Measurements from ENCODE around the gene RND1.

The RND1 gene

GRCh38 chr12:48813465-48814261 is 52.0 kb downstream of the RND1 start:
- H3K4me1 ChIP-seq (ENCODE audit: control insufficient read depth, low read length) = peaks cover 29% of the 10 kb centered on the region
- no peaks in the 10 kb centered on the region for H3K79me2 ChIP-seq (ENCODE audit: control insufficient read depth, low read length)
- H3K4me2 ChIP-seq (ENCODE audit: low read length) = peak overlapping the region; percentile 86
- H3K27me3 ChIP-seq (ENCODE audit: control insufficient read depth, low read length) = peaks cover 20% of the 10 kb centered on the region
- TF ChIP-seq EZH2phosphoT487 (IDR thresholded peaks at IDR 0.05; ENCODE audit: borderline replicate concordance, low read length) = no peak
- TF ChIP-seq, protein P1, sequence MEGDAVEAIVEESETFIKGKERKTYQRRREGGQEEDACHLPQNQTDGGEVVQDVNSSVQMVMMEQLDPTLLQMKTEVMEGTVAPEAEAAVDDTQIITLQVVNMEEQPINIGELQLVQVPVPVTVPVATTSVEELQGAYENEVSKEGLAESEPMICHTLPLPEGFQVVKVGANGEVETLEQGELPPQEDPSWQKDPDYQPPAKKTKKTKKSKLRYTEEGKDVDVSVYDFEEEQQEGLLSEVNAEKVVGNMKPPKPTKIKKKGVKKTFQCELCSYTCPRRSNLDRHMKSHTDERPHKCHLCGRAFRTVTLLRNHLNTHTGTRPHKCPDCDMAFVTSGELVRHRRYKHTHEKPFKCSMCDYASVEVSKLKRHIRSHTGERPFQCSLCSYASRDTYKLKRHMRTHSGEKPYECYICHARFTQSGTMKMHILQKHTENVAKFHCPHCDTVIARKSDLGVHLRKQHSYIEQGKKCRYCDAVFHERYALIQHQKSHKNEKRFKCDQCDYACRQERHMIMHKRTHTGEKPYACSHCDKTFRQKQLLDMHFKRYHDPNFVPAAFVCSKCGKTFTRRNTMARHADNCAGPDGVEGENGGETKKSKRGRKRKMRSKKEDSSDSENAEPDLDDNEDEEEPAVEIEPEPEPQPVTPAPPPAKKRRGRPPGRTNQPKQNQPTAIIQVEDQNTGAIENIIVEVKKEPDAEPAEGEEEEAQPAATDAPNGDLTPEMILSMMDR (IDR thresholded peaks at IDR 0.05; ENCODE audit: low read depth, low read length, poor library complexity, severe bottlenecking) = no peak
- H3K9me3 ChIP-seq (ENCODE audit: control insufficient read depth, insufficient read depth, low read length) = no peaks in the 10 kb centered on the region
- H3K4me3 ChIP-seq (ENCODE audit: low read length) = peak overlapping the region; percentile 76
- peaks cover 10% of the 10 kb centered on the region; the same call in 1 of the 2 replicates for H3F3A ChIP-seq (ENCODE audit: control insufficient read depth, insufficient read depth)
- no peaks in the 10 kb centered on the region for H3K9me2 ChIP-seq (replicated peaks; ENCODE audit: control insufficient read depth, low read length)
- H3K36me3 ChIP-seq (ENCODE audit: control insufficient read depth, low read length) = no peaks in the 10 kb centered on the region
- H3K27ac ChIP-seq (ENCODE audit: low read depth, low read length) = no peak overlapping the region
- H4K20me1 ChIP-seq (ENCODE audit: control insufficient read depth, insufficient read depth, low read depth, low read length) = no peaks in the 10 kb centered on the region

DNA sequence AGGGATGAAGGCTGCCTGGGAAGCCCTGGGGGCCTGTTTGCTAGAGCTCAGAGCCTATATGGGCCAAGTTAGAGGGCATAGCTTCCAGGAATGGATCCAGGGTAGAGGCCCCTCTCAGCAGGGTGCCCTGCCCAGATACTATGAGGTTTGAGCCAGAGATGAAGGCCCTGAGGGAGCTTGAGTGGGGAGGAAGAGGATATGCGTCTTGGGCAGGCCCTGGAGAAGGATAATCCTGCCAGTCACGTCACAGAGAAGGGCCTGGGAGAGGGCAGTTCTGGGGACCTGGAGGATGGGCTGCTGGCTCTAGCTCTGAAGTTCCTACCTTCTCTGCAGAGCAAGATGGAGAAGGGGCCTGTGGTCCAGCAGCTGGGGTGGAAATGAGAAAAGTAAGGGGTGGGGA is 53.3 kb downstream of the RND1 start:
- Histone ChIP-seq H3K79me2 (ENCODE audit: control insufficient read depth, low read length) (no peaks in the 10 kb centered on the region), H4K20me1 (ENCODE audit: control insufficient read depth, insufficient read depth, low read depth, low read length) (no peaks in the 10 kb centered on the region), H3K4me2 (ENCODE audit: low read length) (no peak overlapping the region), H3K9me3 (ENCODE audit: control insufficient read depth, insufficient read depth, low read length) (no peaks in the 10 kb centered on the region), H3K4me1 (ENCODE audit: control insufficient read depth, low read length) (peaks cover 22% of the 10 kb centered on the region), H3K27me3 (ENCODE audit: control insufficient read depth, low read length) (peaks cover 13% of the 10 kb centered on the region), H3K36me3 (ENCODE audit: control insufficient read depth, low read length) (no peaks in the 10 kb centered on the region), H3F3A (ENCODE audit: control insufficient read depth, insufficient read depth) (peaks cover 8% of the 10 kb centered on the region; the same call in 1 of the 2 replicates), H3K9me2 (replicated peaks; ENCODE audit: control insufficient read depth, low read length) (no peaks in the 10 kb centered on the region), H3K4me3 (ENCODE audit: low read length) (no peak overlapping the region), H3K27ac (ENCODE audit: low read depth, low read length) (no peak overlapping the region)
- TF ChIP-seq, protein P1 (IDR thresholded peaks at IDR 0.05; ENCODE audit: low read depth, low read length, poor library complexity, severe bottlenecking) = no peak
- TF ChIP-seq EZH2phosphoT487 (IDR thresholded peaks at IDR 0.05; ENCODE audit: borderline replicate concordance, low read length) = no peak

DNA sequence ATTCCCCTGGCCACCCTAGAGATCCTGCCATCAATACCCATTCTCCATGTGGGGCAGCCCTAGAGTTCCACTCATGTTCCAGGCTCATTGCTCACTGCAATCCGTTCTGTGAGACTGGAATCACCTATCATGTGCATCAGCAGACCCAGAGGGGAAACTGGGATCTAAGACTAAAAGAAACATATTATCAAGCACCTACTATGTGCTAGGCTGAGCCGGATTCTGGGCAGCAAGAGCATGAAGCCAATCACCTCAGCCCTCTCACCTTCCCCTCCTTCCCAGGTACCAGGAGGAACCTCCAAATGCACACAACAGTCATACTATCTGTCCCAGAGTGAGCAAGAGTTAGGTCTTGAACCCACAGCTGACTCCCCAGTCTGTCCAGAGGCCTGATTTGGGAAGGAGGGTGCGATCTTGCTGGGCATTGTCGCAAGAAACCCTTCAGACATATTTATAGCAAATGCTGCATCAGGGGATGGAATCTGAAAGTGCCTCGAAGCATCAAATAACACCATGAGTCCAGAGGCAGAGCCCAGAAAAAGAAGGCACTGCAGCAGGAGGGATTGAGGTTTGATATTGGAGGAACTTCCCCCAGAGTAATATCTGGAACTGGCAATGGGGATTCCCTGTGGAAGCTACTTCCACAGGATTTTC is 54.1 kb downstream of the RND1 start:
- H3K9me2 ChIP-seq (replicated peaks; ENCODE audit: control insufficient read depth, low read length) = no peaks in the 10 kb centered on the region
- H3K27me3 ChIP-seq (ENCODE audit: control insufficient read depth, low read length) = peaks cover 5% of the 10 kb centered on the region
- H3K4me1 ChIP-seq (ENCODE audit: control insufficient read depth, low read length) = peaks cover 21% of the 10 kb centered on the region
- H3K79me2 ChIP-seq (ENCODE audit: control insufficient read depth, low read length) = no peaks in the 10 kb centered on the region
- H3K27ac ChIP-seq (ENCODE audit: low read depth, low read length) = no peak overlapping the region
- H3K4me3 ChIP-seq (ENCODE audit: low read length) = no peak overlapping the region
- no peak overlapping the region for H3K4me2 ChIP-seq (ENCODE audit: low read length)
- H3F3A ChIP-seq (ENCODE audit: control insufficient read depth, insufficient read depth) = 0 out of 2 replicates have a peak, but pooled peaks cover 2% of the 10 kb centered on the region
- no peaks in the 10 kb centered on the region for H3K36me3 ChIP-seq (ENCODE audit: control insufficient read depth, low read length)
- H3K9me3 ChIP-seq (ENCODE audit: control insufficient read depth, insufficient read depth, low read length) = no peaks in the 10 kb centered on the region
- H4K20me1 ChIP-seq (ENCODE audit: control insufficient read depth, insufficient read depth, low read depth, low read length) = no peaks in the 10 kb centered on the region
- TF ChIP-seq, protein P1 (IDR thresholded peaks at IDR 0.05; ENCODE audit: low read depth, low read length, poor library complexity, severe bottlenecking) = no peak
- no peak for TF ChIP-seq EZH2phosphoT487 (IDR thresholded peaks at IDR 0.05; ENCODE audit: borderline replicate concordance, low read length)
